Ovary (tissue), 3 donors: ENCODE measurements around the gene RIN3.

Experiments used
- EP300 ChIP-seq: sonication (generic); formaldehyde crosslinking; IDR thresholded peaks from one replicate; pipeline ENCODE4 v1.6.1; 2017; ENCODE audit warnings: antibody characterized with exemption
- POLR2A ChIP-seq: fragments of 450-650 bp; IDR thresholded peaks from one replicate; pipeline ENCODE4 v1.6.1; 2017; ENCODE audit warnings: antibody characterized with exemption, mild to moderate bottlenecking, moderate library complexity
- TF ChIP-seq, protein P1 (sequence below), 3 donors: fragments of 450-650 bp in 2 of 3; fragments of 200-600 bp in 1 of 3; IDR thresholded peaks; one replicate each; pipeline versions ENCODE4 v1.5.1 to v1.8.0; 2016 to 2022; ENCODE audit warnings: antibody characterized with exemption in 3 of 3, mild to moderate bottlenecking in 1 of 3
- donor health status: DM: no; HTN: no; CAD: no.

DNA sequence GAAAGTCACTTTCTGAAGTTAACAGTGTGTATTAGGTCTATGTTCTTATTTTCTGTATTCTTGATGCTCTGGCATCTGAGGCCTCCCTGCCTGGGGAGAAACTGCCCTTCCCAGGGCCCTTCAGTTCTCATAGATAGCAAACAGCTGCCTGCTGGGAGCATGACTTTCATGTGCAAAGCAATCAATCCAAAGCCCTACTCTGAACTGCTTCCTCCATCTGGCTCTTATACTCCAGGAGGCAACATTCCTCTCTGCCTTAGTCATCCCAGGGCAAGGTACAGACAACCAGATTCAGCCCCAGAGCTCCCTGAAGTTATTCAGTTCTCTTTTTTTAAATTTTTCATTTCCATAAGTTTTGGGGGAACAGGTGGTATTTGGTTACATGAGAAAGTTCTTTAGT lies 41.7 kb upstream of the RIN3 start:
- TF ChIP-seq, protein P1, sequence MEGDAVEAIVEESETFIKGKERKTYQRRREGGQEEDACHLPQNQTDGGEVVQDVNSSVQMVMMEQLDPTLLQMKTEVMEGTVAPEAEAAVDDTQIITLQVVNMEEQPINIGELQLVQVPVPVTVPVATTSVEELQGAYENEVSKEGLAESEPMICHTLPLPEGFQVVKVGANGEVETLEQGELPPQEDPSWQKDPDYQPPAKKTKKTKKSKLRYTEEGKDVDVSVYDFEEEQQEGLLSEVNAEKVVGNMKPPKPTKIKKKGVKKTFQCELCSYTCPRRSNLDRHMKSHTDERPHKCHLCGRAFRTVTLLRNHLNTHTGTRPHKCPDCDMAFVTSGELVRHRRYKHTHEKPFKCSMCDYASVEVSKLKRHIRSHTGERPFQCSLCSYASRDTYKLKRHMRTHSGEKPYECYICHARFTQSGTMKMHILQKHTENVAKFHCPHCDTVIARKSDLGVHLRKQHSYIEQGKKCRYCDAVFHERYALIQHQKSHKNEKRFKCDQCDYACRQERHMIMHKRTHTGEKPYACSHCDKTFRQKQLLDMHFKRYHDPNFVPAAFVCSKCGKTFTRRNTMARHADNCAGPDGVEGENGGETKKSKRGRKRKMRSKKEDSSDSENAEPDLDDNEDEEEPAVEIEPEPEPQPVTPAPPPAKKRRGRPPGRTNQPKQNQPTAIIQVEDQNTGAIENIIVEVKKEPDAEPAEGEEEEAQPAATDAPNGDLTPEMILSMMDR (IDR thresholded peaks at IDR 0.05) = no peak
- TF ChIP-seq POLR2A (no peak), EP300 (no peak)
